ENCODE data around the gene ATXN7L2.

DNA sequence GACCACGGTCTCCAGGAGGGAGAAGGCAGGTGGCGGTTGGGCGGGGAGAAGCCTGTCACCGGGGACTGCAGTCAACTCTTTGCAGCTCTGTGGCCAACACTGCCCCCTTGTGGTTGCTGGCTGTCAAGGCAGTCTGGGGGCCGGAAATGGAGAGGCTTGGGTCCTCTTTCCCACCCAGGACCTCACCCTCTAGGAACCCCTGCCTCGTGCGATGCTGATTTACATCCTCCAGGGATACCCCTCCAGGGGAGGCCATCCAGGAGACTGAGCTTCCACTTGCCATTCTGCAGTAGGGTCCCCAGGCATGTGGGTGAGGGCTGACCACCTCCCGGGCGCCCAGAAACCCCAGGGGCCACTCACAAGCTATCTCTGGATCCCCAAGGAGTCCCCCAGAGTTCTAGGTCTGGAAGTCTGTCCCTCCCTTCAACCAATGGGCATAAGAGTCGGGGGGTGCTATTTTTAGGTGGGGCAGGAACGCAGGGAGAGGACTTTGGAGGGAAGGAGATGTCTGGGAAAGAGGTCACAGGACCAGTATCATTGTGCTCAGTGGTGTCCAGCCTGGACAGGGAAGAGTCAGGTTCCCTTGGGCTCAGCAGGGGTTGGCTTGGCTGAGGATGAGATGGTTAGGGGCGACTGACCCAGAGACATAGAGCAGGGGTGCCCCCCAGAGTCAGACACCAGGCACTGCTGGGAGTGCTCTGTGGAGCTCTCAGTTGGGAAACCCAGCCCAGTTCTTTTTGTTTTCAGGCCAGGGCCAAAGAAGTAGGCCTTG lies 48.8 kb downstream of the ATXN7L2 start:
- TF ChIP-seq, protein P1, sequence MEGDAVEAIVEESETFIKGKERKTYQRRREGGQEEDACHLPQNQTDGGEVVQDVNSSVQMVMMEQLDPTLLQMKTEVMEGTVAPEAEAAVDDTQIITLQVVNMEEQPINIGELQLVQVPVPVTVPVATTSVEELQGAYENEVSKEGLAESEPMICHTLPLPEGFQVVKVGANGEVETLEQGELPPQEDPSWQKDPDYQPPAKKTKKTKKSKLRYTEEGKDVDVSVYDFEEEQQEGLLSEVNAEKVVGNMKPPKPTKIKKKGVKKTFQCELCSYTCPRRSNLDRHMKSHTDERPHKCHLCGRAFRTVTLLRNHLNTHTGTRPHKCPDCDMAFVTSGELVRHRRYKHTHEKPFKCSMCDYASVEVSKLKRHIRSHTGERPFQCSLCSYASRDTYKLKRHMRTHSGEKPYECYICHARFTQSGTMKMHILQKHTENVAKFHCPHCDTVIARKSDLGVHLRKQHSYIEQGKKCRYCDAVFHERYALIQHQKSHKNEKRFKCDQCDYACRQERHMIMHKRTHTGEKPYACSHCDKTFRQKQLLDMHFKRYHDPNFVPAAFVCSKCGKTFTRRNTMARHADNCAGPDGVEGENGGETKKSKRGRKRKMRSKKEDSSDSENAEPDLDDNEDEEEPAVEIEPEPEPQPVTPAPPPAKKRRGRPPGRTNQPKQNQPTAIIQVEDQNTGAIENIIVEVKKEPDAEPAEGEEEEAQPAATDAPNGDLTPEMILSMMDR (IDR thresholded peaks at IDR 0.05): peak; percentile 96 to 99 (median 98)
- TF ChIP-seq POLR2A (IDR thresholded peaks at IDR 0.05): no peak
